ENCODE results near the gene GATB. TPM values are rescaled to one million over a fixed set of nuclear protein-coding genes. Genes with fewer than 3 reads are reported as not detected.

GATB gene
- total RNA-seq, 4 donors from 2014 or later: 34.3 to 66.3 (median 47.2) TPM

DNA sequence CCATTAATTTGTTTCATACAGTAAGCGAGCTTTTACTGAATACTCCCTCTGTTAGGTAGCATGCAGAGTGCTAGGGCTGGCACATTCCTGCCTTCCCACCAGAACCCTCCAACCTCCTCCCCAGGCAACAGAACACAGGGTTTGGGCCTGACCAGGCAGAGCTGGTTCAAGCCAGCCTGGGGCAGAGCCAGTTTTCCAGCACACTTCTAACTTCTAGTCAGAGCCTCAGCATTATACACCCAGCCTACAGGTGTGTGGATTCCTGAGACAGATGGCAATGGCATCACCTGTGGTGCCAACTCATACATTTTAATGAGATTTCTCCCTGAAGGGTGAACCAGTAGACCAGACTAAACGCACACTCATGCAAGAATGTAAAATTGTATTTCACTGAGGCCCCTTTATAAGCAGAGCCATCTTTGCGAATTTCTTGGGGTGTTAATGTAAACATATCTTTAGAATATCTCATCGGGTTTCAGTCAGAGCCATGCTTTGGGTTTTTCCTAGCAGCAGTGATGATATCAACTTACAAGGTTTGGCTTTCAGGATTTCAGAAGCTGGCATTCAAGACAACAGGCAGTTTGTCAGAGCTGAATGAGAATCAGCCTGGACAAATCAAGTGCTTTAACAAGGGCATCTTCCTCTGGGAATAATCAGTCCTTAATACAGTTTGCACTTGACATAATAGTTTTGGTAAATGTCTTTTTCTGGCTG, 92.0 kb downstream of the GATB start:
- Histone ChIP-seq H3K36me3 (peaks cover 10% of the 10 kb centered on the region), H3K4me1 (peaks cover 58% of the 10 kb centered on the region), H3K4me3 (no peak overlapping the region), H3K27ac (peak overlapping the region; percentile 48), H3K9me3 (no peaks in the 10 kb centered on the region), H3K27me3 (no peaks in the 10 kb centered on the region)
- no peak for TF ChIP-seq POLR2A (IDR thresholded peaks at IDR 0.05)
- TF ChIP-seq EP300 (IDR thresholded peaks at IDR 0.05): no peak
- 59% methylated on average over 4 of the region's 4 CpGs for WGBS
- no peak for DNase-seq (ENCODE audit: low spot score in 2 of 2)

GRCh38 chr4:151667666-151668065, 93.1 kb downstream of the GATB start:
- no peak for TF ChIP-seq EP300 (IDR thresholded peaks at IDR 0.05)
- DNase-seq (ENCODE audit: low spot score in 2 of 2): no peak
- H3K36me3 ChIP-seq: peaks cover 14% of the 10 kb centered on the region
- H3K27me3 ChIP-seq: no peaks in the 10 kb centered on the region
- peaks cover 56% of the 10 kb centered on the region for H3K4me1 ChIP-seq
- WGBS: 92% methylated on average over 4 of the region's 4 CpGs
- no peak overlapping the region for H3K4me3 ChIP-seq
- H3K27ac ChIP-seq: no peak overlapping the region
- H3K9me3 ChIP-seq: no peaks in the 10 kb centered on the region

- H3K36me3 ChIP-seq: peaks cover 18% of the 10 kb centered on the region
- no peak for DNase-seq (ENCODE audit: low spot score in 2 of 2)
- no peaks in the 10 kb centered on the region for H3K27me3 ChIP-seq
- peaks cover 56% of the 10 kb centered on the region for H3K4me1 ChIP-seq
- no peaks in the 10 kb centered on the region for H3K9me3 ChIP-seq
- no peak overlapping the region for H3K4me3 ChIP-seq
- no peak overlapping the region for H3K27ac ChIP-seq
- peak in 1 of 3 donors; percentile 45 for TF ChIP-seq POLR2AphosphoS5 (IDR thresholded peaks at IDR 0.05)
- TF ChIP-seq EP300 (IDR thresholded peaks at IDR 0.05): no peak
- 22% methylated on average over 3 of the region's 3 CpGs for WGBS
Measured at GRCh38 chr4:151667048-151667447, 93.8 kb downstream of the GATB start.

DNA sequence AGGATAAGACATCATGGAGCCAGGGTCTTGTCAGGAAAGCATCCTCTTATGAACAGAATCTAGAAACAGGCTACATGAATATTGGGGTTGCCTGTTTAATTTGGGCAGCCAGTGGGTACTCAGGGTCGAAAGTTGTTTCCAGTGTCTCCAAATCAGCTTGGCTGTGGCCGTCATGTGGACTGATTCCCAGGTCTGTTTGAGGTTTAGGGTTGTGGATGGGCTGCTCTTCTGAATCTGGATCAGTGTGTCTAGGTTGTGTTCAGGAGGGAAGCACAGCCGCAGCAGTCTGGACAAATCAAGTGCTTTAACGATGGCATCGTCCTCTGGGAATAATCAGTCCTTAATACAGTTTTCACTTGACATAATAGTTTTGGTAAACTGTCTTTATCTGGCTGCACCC, 94.3 kb downstream of the GATB start:
- WGBS: 79% methylated on average over 4 of the region's 5 CpGs
- Histone ChIP-seq H3K9me3 (no peaks in the 10 kb centered on the region), H3K36me3 (peaks cover 23% of the 10 kb centered on the region), H3K4me3 (no peak overlapping the region), H3K4me1 (peaks cover 56% of the 10 kb centered on the region), H3K27me3 (no peaks in the 10 kb centered on the region), H3K27ac (no peak overlapping the region)
- TF ChIP-seq EP300 (IDR thresholded peaks at IDR 0.05) (no peak), POLR2AphosphoS5 (IDR thresholded peaks at IDR 0.05) (no peak), POLR2A (IDR thresholded peaks at IDR 0.05) (no peak)
- TF ChIP-seq, protein P1, sequence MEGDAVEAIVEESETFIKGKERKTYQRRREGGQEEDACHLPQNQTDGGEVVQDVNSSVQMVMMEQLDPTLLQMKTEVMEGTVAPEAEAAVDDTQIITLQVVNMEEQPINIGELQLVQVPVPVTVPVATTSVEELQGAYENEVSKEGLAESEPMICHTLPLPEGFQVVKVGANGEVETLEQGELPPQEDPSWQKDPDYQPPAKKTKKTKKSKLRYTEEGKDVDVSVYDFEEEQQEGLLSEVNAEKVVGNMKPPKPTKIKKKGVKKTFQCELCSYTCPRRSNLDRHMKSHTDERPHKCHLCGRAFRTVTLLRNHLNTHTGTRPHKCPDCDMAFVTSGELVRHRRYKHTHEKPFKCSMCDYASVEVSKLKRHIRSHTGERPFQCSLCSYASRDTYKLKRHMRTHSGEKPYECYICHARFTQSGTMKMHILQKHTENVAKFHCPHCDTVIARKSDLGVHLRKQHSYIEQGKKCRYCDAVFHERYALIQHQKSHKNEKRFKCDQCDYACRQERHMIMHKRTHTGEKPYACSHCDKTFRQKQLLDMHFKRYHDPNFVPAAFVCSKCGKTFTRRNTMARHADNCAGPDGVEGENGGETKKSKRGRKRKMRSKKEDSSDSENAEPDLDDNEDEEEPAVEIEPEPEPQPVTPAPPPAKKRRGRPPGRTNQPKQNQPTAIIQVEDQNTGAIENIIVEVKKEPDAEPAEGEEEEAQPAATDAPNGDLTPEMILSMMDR (IDR thresholded peaks at IDR 0.05): no peak
- DNase-seq (ENCODE audit: low spot score in 2 of 2): no peak

- WGBS: 92% methylated on average over 9 of the region's 9 CpGs
- Histone ChIP-seq H3K4me1 (peaks cover 52% of the 10 kb centered on the region), H3K27me3 (no peaks in the 10 kb centered on the region), H3K9me3 (no peaks in the 10 kb centered on the region), H3K27ac (no peak overlapping the region), H3K36me3 (peaks cover 23% of the 10 kb centered on the region), H3K4me3 (no peak overlapping the region)
- DNase-seq (ENCODE audit: low spot score in 2 of 2): no peak
- no peak for TF ChIP-seq POLR2AphosphoS5 (IDR thresholded peaks at IDR 0.05)
- no peak for TF ChIP-seq EP300 (IDR thresholded peaks at IDR 0.05)
- TF ChIP-seq, protein P1 (IDR thresholded peaks at IDR 0.05): no peak
- no peak for TF ChIP-seq POLR2A (IDR thresholded peaks at IDR 0.05)
Measured at GRCh38 chr4:151665785-151666127, 95.1 kb downstream of the GATB start.

DNA sequence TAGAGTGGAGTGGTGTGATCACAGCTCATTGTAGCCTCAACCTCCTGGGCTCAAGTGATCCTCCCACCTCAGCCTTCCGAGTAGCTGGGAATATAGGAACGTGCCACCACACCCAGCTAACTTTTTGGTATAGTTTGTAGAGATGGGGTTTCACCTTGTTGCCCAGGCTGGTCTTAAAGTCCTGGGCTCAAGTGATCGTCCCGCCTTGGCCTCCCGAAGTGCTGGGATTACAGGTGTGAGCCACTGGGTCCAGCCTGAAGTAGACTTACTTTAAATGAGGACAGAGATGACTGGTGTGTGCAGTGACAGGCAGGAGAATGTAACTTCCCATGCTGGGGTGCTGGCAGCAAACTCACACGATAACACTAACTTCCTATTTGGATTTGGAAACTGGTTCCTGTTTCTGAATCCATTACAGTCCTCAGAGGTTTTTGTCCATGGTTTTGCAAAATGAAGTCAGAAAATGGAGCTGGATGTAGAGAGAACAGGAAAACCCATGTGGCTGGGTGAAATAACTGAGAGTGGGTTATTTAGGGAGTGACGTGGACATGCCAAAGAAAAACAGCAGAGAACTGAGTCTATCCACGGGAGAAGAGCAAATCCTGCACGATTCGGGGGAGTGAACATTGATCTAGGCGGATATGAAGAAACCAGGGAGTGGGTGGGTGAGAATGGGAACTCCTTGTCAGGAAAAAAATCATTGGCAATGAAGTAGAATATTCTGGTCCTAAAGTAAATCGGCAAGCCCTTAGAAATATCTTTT, 95.6 kb downstream of the GATB start:
- Histone ChIP-seq H3K36me3 (peaks cover 23% of the 10 kb centered on the region), H3K27ac (no peak overlapping the region), H3K4me1 (peaks cover 51% of the 10 kb centered on the region), H3K9me3 (no peaks in the 10 kb centered on the region), H3K27me3 (no peaks in the 10 kb centered on the region), H3K4me3 (no peak overlapping the region)
- no peak for DNase-seq (ENCODE audit: low spot score in 2 of 2)
- 88% methylated on average over 12 of the region's 12 CpGs for WGBS
- TF ChIP-seq POLR2AphosphoS5 (IDR thresholded peaks at IDR 0.05) (no peak), POLR2A (IDR thresholded peaks at IDR 0.05) (no peak), EP300 (IDR thresholded peaks at IDR 0.05) (no peak)
- TF ChIP-seq, protein P1 (IDR thresholded peaks at IDR 0.05): no peak
